Natural killer cell (primary cell): ENCODE results near the gene DUSP2. TPM values are rescaled to one million over a fixed set of nuclear protein-coding genes. Genes with fewer than 3 reads are reported as not detected.

Experiments used
- ATAC-seq, 3 donors: fragments of 150-1000 bp in 2 of 3; fragments of 200-7000 bp in 1 of 3; cut with Tn5 transposase; 1 replicate in 1 of 3; 2 replicates in 2 of 3; pipeline ENCODE4 v1.10.0; 2021; ENCODE audit warnings: mild to moderate bottlenecking in 2 of 3, moderate library complexity in 2 of 3
- DNase-seq, 2 donors: peaks; one replicate each; pipeline versions ENCODE4 v3.0.0 to v3.0.0-alpha.2; 2013 to 2021; ENCODE audit warnings: mixed read lengths in 1 of 2
- H3K27ac ChIP-seq: one replicate; pipeline ENCODE4 v1.5.1; 2013; ENCODE audit warnings: mild to moderate bottlenecking, low read length
- H3K27me3 ChIP-seq: one replicate; pipeline ENCODE4 v1.6.1; 2013; ENCODE audit warnings: low read length; ENCODE audit not compliant: control insufficient read depth, insufficient read depth
- H3K36me3 ChIP-seq: one replicate; pipeline ENCODE4 v1.6.1; 2013; ENCODE audit warnings: low read length; ENCODE audit not compliant: control insufficient read depth, insufficient read depth
- H3K4me1 ChIP-seq: one replicate; pipeline ENCODE4 v1.6.1; 2013; ENCODE audit warnings: low read length; ENCODE audit not compliant: control insufficient read depth, insufficient read depth
- H3K4me3 ChIP-seq: one replicate; pipeline ENCODE4 v1.5.1; 2013; ENCODE audit warnings: low read length
- H3K9me3 ChIP-seq: one replicate; pipeline ENCODE4 v1.6.1; 2013; ENCODE audit warnings: low read length; ENCODE audit not compliant: control insufficient read depth, insufficient read depth
- H3K27ac Mint-ChIP-seq, 2 donors: one replicate each; pipeline ENCODE4 v1.8.0; 2022; ENCODE audit warnings: mild to moderate bottlenecking in 2 of 2, mixed read lengths in 2 of 2, moderate library complexity in 1 of 2
- H3K27me3 Mint-ChIP-seq, 2 donors: one replicate each; pipeline ENCODE4 v1.8.0; 2022; ENCODE audit warnings: low read depth in 2 of 2, mixed read lengths in 2 of 2
- H3K36me3 Mint-ChIP-seq: one replicate; pipeline ENCODE4 v1.8.0; 2022; ENCODE audit warnings: mixed read lengths
- H3K4me1 Mint-ChIP-seq, 2 donors: one replicate each; pipeline ENCODE4 v1.8.0; 2022; ENCODE audit warnings: mixed read lengths in 2 of 2
- H3K4me3 Mint-ChIP-seq: one replicate; pipeline ENCODE4 v1.8.0; 2022; ENCODE audit warnings: mild to moderate bottlenecking, moderate library complexity, mixed read lengths
- H3K9me3 Mint-ChIP-seq, 2 donors: one replicate each; pipeline ENCODE4 v1.8.0; 2022; ENCODE audit warnings: mixed read lengths in 2 of 2
- WGBS: methylation state at CpG from one replicate; pipeline ENCODE4 v1.1.7; 2013; ENCODE audit warnings: missing lambda C conversion rate; ENCODE audit not compliant: insufficient coverage; 5-methylcytosine and 5-hydroxymethylcytosine counted together
- intact Hi-C: fragments of 100-400 bp; cut with micrococcal nuclease; formaldehyde crosslinking; loops from one replicate; pipeline ENCODE4 v1.14.2; 2022
- total RNA-seq, 4 donors: library from RNA; stranded (reverse); fragments of 120-200 nt in 1 of 4; gene quantifications; one replicate each; pipeline versions ENCODE4 v1.2.3 to v1.2.4, GENCODE V29; 2013 to 2022
- TF ChIP-seq, protein P1 (sequence below): fragments of 200-600 bp; IDR thresholded peaks from one replicate; pipeline ENCODE4 v1.8.0; 2022; ENCODE audit warnings: antibody characterized with exemption

Gene DUSP2
- total RNA-seq, 3 donors from 2014 or later (not counting 1 experiment from before 2014, with no cell fraction given), result 300 to 564 (median 432) TPM

DNA sequence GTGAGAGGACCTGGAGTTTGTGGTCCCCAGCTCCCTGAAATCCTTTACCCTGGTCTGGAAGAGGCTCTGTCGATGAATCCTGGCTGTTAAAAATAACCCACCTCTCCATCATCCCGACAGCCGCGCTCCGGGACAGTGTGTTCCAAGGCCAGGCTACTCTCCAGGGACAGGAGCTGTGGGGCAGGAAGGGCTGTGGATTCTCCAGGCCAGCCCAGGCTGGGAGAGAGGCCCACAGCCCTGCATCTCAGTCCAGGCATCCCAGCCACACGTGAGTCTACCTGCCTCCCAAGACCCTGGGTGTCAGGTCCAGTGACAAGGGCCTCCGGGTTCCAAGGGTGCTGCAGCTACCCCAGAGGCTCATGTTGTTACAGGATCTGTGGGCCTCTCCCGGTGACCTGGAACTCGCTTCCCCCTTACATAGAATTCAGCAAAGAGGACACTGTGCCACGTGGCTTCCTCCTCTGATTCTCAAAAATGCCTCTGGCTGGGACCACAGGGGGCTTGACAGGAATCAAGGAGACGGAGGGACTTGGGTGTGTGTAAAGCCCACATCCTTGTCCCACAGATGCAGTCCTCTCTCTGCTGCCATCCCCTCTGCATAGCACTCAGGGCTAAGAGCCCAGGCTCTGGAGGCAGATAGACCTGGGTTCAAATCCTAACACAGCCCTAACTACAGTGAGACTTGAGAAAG lies 46.2 kb downstream of the DUSP2 start:
- peak in 1 of 2 donors; percentile 9 for DNase-seq
- Histone ChIP-seq H3K4me3 (no peak overlapping the region), H3K36me3 (no peaks in the 10 kb centered on the region), H3K27ac (no peak overlapping the region), H3K4me1 (no peaks in the 10 kb centered on the region), H3K9me3 (no peaks in the 10 kb centered on the region), H3K27me3 (no peaks in the 10 kb centered on the region)
- WGBS, result 88% methylated on average over 11 of the region's 11 CpGs
- Mint-ChIP-seq H3K4me1 (no peaks in the 10 kb centered on the region), H3K4me3 (no peak overlapping the region), H3K27me3 (peaks cover 0 to 2% of the 10 kb centered on the region in 2 donors), H3K9me3 (no peaks in the 10 kb centered on the region), H3K27ac (no peak overlapping the region), H3K36me3 (no peaks in the 10 kb centered on the region)
- no peak for ATAC-seq
- TF ChIP-seq, protein P1, sequence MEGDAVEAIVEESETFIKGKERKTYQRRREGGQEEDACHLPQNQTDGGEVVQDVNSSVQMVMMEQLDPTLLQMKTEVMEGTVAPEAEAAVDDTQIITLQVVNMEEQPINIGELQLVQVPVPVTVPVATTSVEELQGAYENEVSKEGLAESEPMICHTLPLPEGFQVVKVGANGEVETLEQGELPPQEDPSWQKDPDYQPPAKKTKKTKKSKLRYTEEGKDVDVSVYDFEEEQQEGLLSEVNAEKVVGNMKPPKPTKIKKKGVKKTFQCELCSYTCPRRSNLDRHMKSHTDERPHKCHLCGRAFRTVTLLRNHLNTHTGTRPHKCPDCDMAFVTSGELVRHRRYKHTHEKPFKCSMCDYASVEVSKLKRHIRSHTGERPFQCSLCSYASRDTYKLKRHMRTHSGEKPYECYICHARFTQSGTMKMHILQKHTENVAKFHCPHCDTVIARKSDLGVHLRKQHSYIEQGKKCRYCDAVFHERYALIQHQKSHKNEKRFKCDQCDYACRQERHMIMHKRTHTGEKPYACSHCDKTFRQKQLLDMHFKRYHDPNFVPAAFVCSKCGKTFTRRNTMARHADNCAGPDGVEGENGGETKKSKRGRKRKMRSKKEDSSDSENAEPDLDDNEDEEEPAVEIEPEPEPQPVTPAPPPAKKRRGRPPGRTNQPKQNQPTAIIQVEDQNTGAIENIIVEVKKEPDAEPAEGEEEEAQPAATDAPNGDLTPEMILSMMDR, result no peak
- intact Hi-C loops, result no loop called here

DNA sequence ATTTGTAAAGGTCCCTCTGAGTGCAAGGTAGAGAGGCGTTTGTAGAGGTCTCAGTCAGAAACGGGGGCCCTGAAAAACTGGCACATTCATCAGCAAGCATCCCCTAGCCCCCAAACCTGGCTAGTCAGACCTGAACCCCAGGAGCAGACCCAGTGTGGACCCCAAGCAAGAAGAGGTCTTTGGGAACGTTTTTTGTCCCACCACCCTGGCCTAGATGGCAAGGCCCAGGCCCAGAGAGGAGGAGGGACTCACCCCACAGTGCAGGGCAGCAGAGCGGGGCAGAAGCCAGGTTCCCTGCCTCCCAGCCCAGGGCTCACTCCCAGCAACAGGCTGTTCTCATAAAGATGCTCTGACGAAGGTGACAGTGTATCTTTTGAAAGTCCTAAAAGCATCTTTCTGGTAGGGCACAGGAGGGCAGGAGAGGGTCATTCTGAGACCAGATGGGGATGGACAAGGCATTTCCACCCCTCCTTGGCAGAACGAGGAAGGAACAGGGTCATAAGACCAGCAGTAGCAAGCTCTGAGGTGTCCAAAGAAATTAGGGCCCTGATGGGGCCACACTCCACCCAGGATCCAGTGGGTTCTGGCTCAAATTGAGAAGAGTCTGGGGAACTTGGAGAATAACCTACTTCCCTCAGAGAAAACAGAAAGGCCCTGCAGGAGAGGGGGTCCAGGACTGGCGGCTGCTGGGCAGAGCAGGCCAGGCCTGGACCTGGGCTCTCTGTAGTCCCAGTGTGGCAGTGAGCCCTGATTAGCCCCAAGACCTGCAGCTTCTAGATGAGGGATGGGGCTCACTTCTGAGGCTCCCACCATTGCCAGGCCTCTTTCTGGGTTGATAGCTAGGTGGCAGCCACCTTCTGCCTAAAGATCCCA lies 47.1 kb downstream of the DUSP2 start:
- 75% methylated on average over 7 of the region's 7 CpGs for WGBS
- Mint-ChIP-seq H3K27me3 (peaks cover 0 to 2% of the 10 kb centered on the region in 2 donors), H3K36me3 (no peaks in the 10 kb centered on the region), H3K4me1 (no peaks in the 10 kb centered on the region), H3K27ac (no peak overlapping the region), H3K9me3 (no peaks in the 10 kb centered on the region), H3K4me3 (no peak overlapping the region)
- no peak overlapping the region for H3K27ac ChIP-seq
- no peak overlapping the region for H3K4me3 ChIP-seq
- TF ChIP-seq, protein P1, result no peak
- intact Hi-C loops, result no loop called here
- no peaks in the 10 kb centered on the region for H3K9me3 ChIP-seq
- DNase-seq (peak in 1 of 2 donors; percentile 7), ATAC-seq (no peak)
- no peaks in the 10 kb centered on the region for H3K36me3 ChIP-seq
- H3K27me3 ChIP-seq, result no peaks in the 10 kb centered on the region
- H3K4me1 ChIP-seq, result no peaks in the 10 kb centered on the region

DNA sequence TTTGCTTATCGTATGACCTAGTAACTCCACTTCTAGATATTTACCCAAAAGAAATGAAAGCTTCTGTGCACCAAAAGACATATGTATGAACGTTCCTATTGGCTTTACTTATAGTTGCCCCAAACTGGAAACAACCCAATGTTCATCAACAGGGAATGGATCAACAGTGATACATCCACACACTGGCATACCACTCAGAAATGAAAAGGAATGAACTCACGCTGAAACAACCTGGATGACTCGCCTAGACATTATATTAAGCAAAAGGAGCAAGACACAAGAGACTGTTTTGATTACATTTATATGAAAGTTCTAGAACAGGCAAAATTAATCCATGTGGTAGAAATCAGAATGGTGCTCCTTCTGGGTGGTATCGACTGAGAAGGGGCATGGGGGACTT lies 47.8 kb downstream of the DUSP2 start:
- intact Hi-C loops, result no loop called here
- H3K27ac ChIP-seq, result no peak overlapping the region
- Mint-ChIP-seq H3K9me3 (no peaks in the 10 kb centered on the region), H3K27ac (no peak overlapping the region), H3K36me3 (no peaks in the 10 kb centered on the region), H3K4me1 (no peaks in the 10 kb centered on the region), H3K4me3 (no peak overlapping the region), H3K27me3 (peaks cover 0 to 2% of the 10 kb centered on the region in 2 donors)
- no peak for DNase-seq
- ATAC-seq, result no peak
- H3K4me3 ChIP-seq, result no peak overlapping the region
- no peaks in the 10 kb centered on the region for H3K9me3 ChIP-seq
- WGBS, result 86% methylated on average over 5 of the region's 5 CpGs
- H3K36me3 ChIP-seq, result no peaks in the 10 kb centered on the region
- TF ChIP-seq, protein P1, result no peak
- no peaks in the 10 kb centered on the region for H3K4me1 ChIP-seq
- H3K27me3 ChIP-seq, result no peaks in the 10 kb centered on the region
